BLaER1 treated with 17β-estradiol and CSF1 and Interleukin-3, amounts not matched to agents 10 nM and 100 nM (cell line): ENCODE measurements around the gene MAP1B.
"Not testable (repeated sequence)": the region's sequence is repeated elsewhere in the genome, so short reads cannot be mapped to it uniquely, and the experiment has no call there.

ENCODE experiments used
- H3K27ac ChIP-seq, 11 experiments: shearing (Covaris generic); formaldehyde crosslinking; 2 replicates each; pipeline ENCODE4 v1.8.1; 2022
- H3K27me3 ChIP-seq, 11 experiments: shearing (Covaris generic); formaldehyde crosslinking; 2 replicates each; pipeline ENCODE4 v1.8.1; 2022
- H3K36me3 ChIP-seq, 11 experiments: shearing (Covaris generic); formaldehyde crosslinking; 2 replicates each; pipeline ENCODE4 v1.8.1; 2022
- H3K4me1 ChIP-seq, 10 experiments: shearing (Covaris generic); formaldehyde crosslinking; 2 replicates each; pipeline ENCODE4 v1.8.1; 2022
- H3K4me2 ChIP-seq, 11 experiments: shearing (Covaris generic); formaldehyde crosslinking; 2 replicates each; pipeline ENCODE4 v1.8.1; 2022
- H3K4me3 ChIP-seq, 10 experiments: shearing (Covaris generic); formaldehyde crosslinking; 2 replicates each; pipeline ENCODE4 v1.8.1; 2022
- H3K9ac ChIP-seq, 11 experiments: shearing (Covaris generic); formaldehyde crosslinking; 2 replicates each; pipeline ENCODE4 v1.8.1; 2022
- H3K9me3 ChIP-seq, 11 experiments: shearing (Covaris generic); formaldehyde crosslinking; replicated peaks in 1 of 11; 2 replicates each; pipeline ENCODE4 v1.8.1; 2022
- H4K20me1 ChIP-seq, 11 experiments: shearing (Covaris generic); formaldehyde crosslinking; 2 replicates each; pipeline ENCODE4 v1.8.1; 2022
- Cebpa-rat ChIP-seq, 11 experiments: shearing (Covaris generic); IDR thresholded peaks; 2 replicates each; pipeline ENCODE4 v1.8.1; 2022

Gene MAP1B

GRCh38 chr5:72170101-72170500 is 62.8 kb downstream of the MAP1B start:
- H3K4me3 ChIP-seq = no peak overlapping the region
- H3K27ac ChIP-seq = no peak overlapping the region
- TF ChIP-seq Cebpa-rat (IDR thresholded peaks at IDR 0.05) = no peak
- peaks cover 0 to 12% (median 0%) of the 10 kb centered on the region in 11 experiments; a peak in 1 of 22 replicates for H4K20me1 ChIP-seq
- H3K9me3 ChIP-seq = no peaks in the 10 kb centered on the region
- peak overlapping the region in 2 of 11 experiments; percentile 23 to 26; a peak in 2 of 22 replicates for H3K4me2 ChIP-seq
- no peak overlapping the region for H3K9ac ChIP-seq
- peaks cover 0 to 23% (median 0%) of the 10 kb centered on the region in 11 experiments; a peak in 6 of 22 replicates for H3K36me3 ChIP-seq
- no peaks in the 10 kb centered on the region for H3K27me3 ChIP-seq
- peaks cover 0 to 32% (median 0%) of the 10 kb centered on the region in 10 experiments; a peak in 4 of 20 replicates for H3K4me1 ChIP-seq

- H3K27ac ChIP-seq, H3K9ac ChIP-seq, H3K4me3 ChIP-seq, H3K27me3 ChIP-seq, H4K20me1 ChIP-seq, H3K4me2 ChIP-seq, H3K9me3 ChIP-seq: not testable (repeated sequence)
- peaks cover 0 to 18% (median 3%) of the 10 kb centered on the region in 11 experiments; a peak in 7 of 22 replicates for H3K36me3 ChIP-seq
- peaks cover 0 to 28% (median 0%) of the 10 kb centered on the region in 10 experiments; a peak in 4 of 20 replicates for H3K4me1 ChIP-seq
Measured at GRCh38 chr5:72171181-72171580, 63.9 kb downstream of the MAP1B start.

GRCh38 chr5:72171667-72172066 is 64.4 kb downstream of the MAP1B start:
- Histone ChIP-seq H3K36me3 (peaks cover 0 to 18% (median 0%) of the 10 kb centered on the region in 11 experiments; a peak in 6 of 22 replicates), H3K9me3 (no peaks in the 10 kb centered on the region), H3K9ac (no peak overlapping the region), H3K4me3 (no peak overlapping the region), H4K20me1 (peaks cover 0 to 6% (median 0%) of the 10 kb centered on the region in 11 experiments; a peak in 3 of 22 replicates), H3K4me1 (peaks cover 0 to 23% (median 0%) of the 10 kb centered on the region in 10 experiments; a peak in 4 of 20 replicates), H3K27ac (no peak overlapping the region), H3K27me3 (no peaks in the 10 kb centered on the region), H3K4me2 (no peak overlapping the region; a peak in 1 of 22 replicates)
- TF ChIP-seq Cebpa-rat (IDR thresholded peaks at IDR 0.05) = no peak

- Histone ChIP-seq H3K9ac (no peak overlapping the region), H3K4me2 (no peak overlapping the region), H3K4me1 (peaks cover 0 to 16% (median 0%) of the 10 kb centered on the region in 10 experiments; a peak in 2 of 20 replicates), H3K4me3 (no peak overlapping the region), H3K27me3 (no peaks in the 10 kb centered on the region), H3K27ac (no peak overlapping the region), H3K36me3 (peaks cover 0 to 16% (median 0%) of the 10 kb centered on the region in 11 experiments; a peak in 5 of 22 replicates), H3K9me3 (no peaks in the 10 kb centered on the region), H4K20me1 (peaks cover 0 to 14% (median 0%) of the 10 kb centered on the region in 11 experiments; a peak in 2 of 22 replicates)
- no peak for TF ChIP-seq Cebpa-rat (IDR thresholded peaks at IDR 0.05)
Measured at GRCh38 chr5:72172786-72173185, 65.5 kb downstream of the MAP1B start.

GRCh38 chr5:72177538-72177937 is 70.3 kb downstream of the MAP1B start:
- H3K36me3 ChIP-seq = peaks cover 0 to 13% (median 3%) of the 10 kb centered on the region in 11 experiments; a peak in 6 of 22 replicates
- H4K20me1 ChIP-seq = peaks cover 0 to 29% (median 0%) of the 10 kb centered on the region in 11 experiments; a peak in 2 of 22 replicates
- no peaks in the 10 kb centered on the region for H3K4me1 ChIP-seq
- H3K9me3 ChIP-seq = no peaks in the 10 kb centered on the region
- no peak overlapping the region for H3K4me2 ChIP-seq
- no peaks in the 10 kb centered on the region for H3K27me3 ChIP-seq
- H3K4me3 ChIP-seq = no peak overlapping the region
- no peak overlapping the region for H3K27ac ChIP-seq
- no peak for TF ChIP-seq Cebpa-rat (IDR thresholded peaks at IDR 0.05)
- H3K9ac ChIP-seq = no peak overlapping the region

GRCh38 chr5:72179028-72179815 is 71.9 kb downstream of the MAP1B start:
- Histone ChIP-seq H3K4me3 (no peak overlapping the region), H3K36me3 (peaks cover 0 to 24% (median 13%) of the 10 kb centered on the region in 11 experiments; a peak in 15 of 22 replicates), H4K20me1 (peaks cover 0 to 29% (median 0%) of the 10 kb centered on the region in 11 experiments; a peak in 2 of 22 replicates), H3K9ac (no peak overlapping the region), H3K27ac (no peak overlapping the region), H3K4me1 (no peaks in the 10 kb centered on the region), H3K9me3 (no peaks in the 10 kb centered on the region), H3K27me3 (no peaks in the 10 kb centered on the region), H3K4me2 (no peak overlapping the region)
- no peak for TF ChIP-seq Cebpa-rat (IDR thresholded peaks at IDR 0.05)

GRCh38 chr5:72179816-72180440 is 72.7 kb downstream of the MAP1B start:
- Histone ChIP-seq H3K27me3 (no peaks in the 10 kb centered on the region), H3K36me3 (peaks cover 0 to 31% (median 20%) of the 10 kb centered on the region in 11 experiments; a peak in 17 of 22 replicates), H3K4me2 (no peak overlapping the region), H4K20me1 (peaks cover 0 to 29% (median 0%) of the 10 kb centered on the region in 11 experiments; a peak in 2 of 22 replicates), H3K4me1 (no peaks in the 10 kb centered on the region), H3K4me3 (no peak overlapping the region), H3K9me3 (no peaks in the 10 kb centered on the region), H3K27ac (no peak overlapping the region), H3K9ac (no peak overlapping the region)
- no peak for TF ChIP-seq Cebpa-rat (IDR thresholded peaks at IDR 0.05)

GRCh38 chr5:72180925-72181324 is 73.7 kb downstream of the MAP1B start:
- Histone ChIP-seq H3K4me2 (no peak overlapping the region), H3K9me3 (no peaks in the 10 kb centered on the region), H3K4me1 (no peaks in the 10 kb centered on the region), H3K9ac (no peak overlapping the region), H3K36me3 (peaks cover 0 to 40% (median 27%) of the 10 kb centered on the region in 11 experiments; a peak in 18 of 22 replicates), H3K27ac (no peak overlapping the region), H3K27me3 (no peaks in the 10 kb centered on the region), H3K4me3 (no peak overlapping the region), H4K20me1 (peaks cover 0 to 29% (median 0%) of the 10 kb centered on the region in 11 experiments; a peak in 2 of 22 replicates)
- TF ChIP-seq Cebpa-rat (IDR thresholded peaks at IDR 0.05) = no peak

GRCh38 chr5:72182686-72183085 is 75.4 kb downstream of the MAP1B start:
- no peaks in the 10 kb centered on the region for H3K27me3 ChIP-seq
- H3K4me3 ChIP-seq = no peak overlapping the region
- no peak overlapping the region for H3K4me2 ChIP-seq
- H3K9me3 ChIP-seq = no peaks in the 10 kb centered on the region
- peaks cover 0 to 55% (median 44%) of the 10 kb centered on the region in 11 experiments; a peak in 19 of 22 replicates for H3K36me3 ChIP-seq
- H3K27ac ChIP-seq = no peak overlapping the region
- no peak for TF ChIP-seq Cebpa-rat (IDR thresholded peaks at IDR 0.05)
- peaks cover 0 to 15% (median 0%) of the 10 kb centered on the region in 11 experiments; a peak in 2 of 22 replicates for H4K20me1 ChIP-seq
- 0 out of 20 replicates have a peak, but pooled peaks cover 0 to under 1% (median 0%) of the 10 kb centered on the region in 10 experiments for H3K4me1 ChIP-seq
- no peak overlapping the region for H3K9ac ChIP-seq
